Activated CD4-positive, alpha-beta memory T cell treated with anti-CD3 and anti-CD28 coated beads, Interleukin-2, amount 10 ng/mL, durations not matched to agents 7 days and 5 days (primary cell): Measurements from ENCODE around the gene LY6G6D. TPM values are rescaled to one million over a fixed set of nuclear protein-coding genes. Genes with fewer than 3 reads are reported as not detected.

ENCODE experiments used
- CTCF ChIA-PET: fragments of 350-600 bp; sonication (Branson Sonifier 250); formaldehyde crosslinking; loops from one replicate; lab custom pipeline; 2021; ENCODE audit warnings: antibody characterized with exemption, inconsistent platforms; lab: Charles Lee
- POLR2A ChIA-PET: fragments of 350-600 bp; sonication (Branson Sonifier 250); formaldehyde crosslinking; loops from one replicate; lab custom pipeline; 2021; ENCODE audit warnings: antibody characterized with exemption; lab: Charles Lee
- DNase-seq: peaks from one replicate; pipeline ENCODE4 v3.0.0-alpha.2; 2020
- H3K27ac Mint-ChIP-seq: one replicate; pipeline ENCODE4 v1.8.0; 2021; ENCODE audit warnings: mild to moderate bottlenecking, mixed read lengths
- H3K27me3 Mint-ChIP-seq: one replicate; pipeline ENCODE4 v1.8.0; 2021; ENCODE audit warnings: mixed read lengths
- H3K36me3 Mint-ChIP-seq: one replicate; pipeline ENCODE4 v1.8.0; 2021; ENCODE audit warnings: low read depth, mixed read lengths
- H3K4me1 Mint-ChIP-seq: one replicate; pipeline ENCODE4 v1.8.0; 2021; ENCODE audit warnings: mixed read lengths
- H3K4me3 Mint-ChIP-seq: one replicate; pipeline ENCODE4 v1.8.0; 2021; ENCODE audit warnings: mild to moderate bottlenecking, mixed read lengths
- H3K9me3 Mint-ChIP-seq: one replicate; pipeline ENCODE4 v1.8.0; 2021; ENCODE audit warnings: mixed read lengths
- total RNA-seq, 2 experiments: library from RNA; stranded (reverse); gene quantifications; one replicate each; pipeline ENCODE4 v1.2.3, GENCODE V29; 2021

The LY6G6D gene
- total RNA-seq, 2 experiments from 2014 or later, result not detected

- POLR2A ChIA-PET, result interaction anchor here (1.0 kb wide), 2 partner anchors 8 to 30 kb away, joined by 3 to 4 read pairs; partner anchors contain the start of gene VARS1
- CTCF ChIA-PET, result interaction anchor here (1.0 to 1.3 kb wide), 2 partner anchors 24 to 27 kb away, joined by 3 read pairs; no protein-coding TSS in a partner anchor
These were observed 50.4 kb downstream of the LY6G6D start for GRCh38 chr6:31765559-31765909.

GRCh38 chr6:31765910-31766794 is 51.0 kb downstream of the LY6G6D start:
- POLR2A ChIA-PET, result interaction anchor here (0.8 to 1.1 kb wide), 4 partner anchors 9 to 63 kb away, joined by 3 to 4 read pairs (median 3); partner anchors contain the start of genes ABHD16A, CLIC1 and VARS1
- H3K4me1 Mint-ChIP-seq, result peaks cover 29% of the 10 kb centered on the region
- DNase-seq, result no peak
- no peaks in the 10 kb centered on the region for H3K27me3 Mint-ChIP-seq
- H3K27ac Mint-ChIP-seq, result no peak overlapping the region
- H3K9me3 Mint-ChIP-seq, result no peaks in the 10 kb centered on the region
- no peak overlapping the region for H3K4me3 Mint-ChIP-seq
- CTCF ChIA-PET, result interaction anchor here (1.0 to 1.3 kb wide), 2 partner anchors 25 to 28 kb away, joined by 3 read pairs; no protein-coding TSS in a partner anchor
- peaks cover 32% of the 10 kb centered on the region for H3K36me3 Mint-ChIP-seq

More at GRCh38 chr6:31765559-31765909, 50.4 kb downstream of the LY6G6D start:
- Mint-ChIP-seq H3K36me3 (peaks cover 38% of the 10 kb centered on the region), H3K9me3 (no peaks in the 10 kb centered on the region), H3K4me3 (no peak overlapping the region), H3K27ac (no peak overlapping the region), H3K27me3 (no peaks in the 10 kb centered on the region), H3K4me1 (peaks cover 24% of the 10 kb centered on the region)
- DNase-seq, result no peak

GRCh38 chr6:31767096-31767645 is 52.0 kb downstream of the LY6G6D start:
- CTCF ChIA-PET, result interaction anchor here (0.7 to 0.9 kb wide), 2 partner anchors 27 to 28 kb away, joined by 3 read pairs; partner anchors contain the start of gene MSH5
- Mint-ChIP-seq H3K9me3 (no peaks in the 10 kb centered on the region), H3K27ac (no peak overlapping the region), H3K27me3 (no peaks in the 10 kb centered on the region), H3K4me3 (no peak overlapping the region), H3K4me1 (peaks cover 36% of the 10 kb centered on the region), H3K36me3 (peaks cover 30% of the 10 kb centered on the region)
- no peak for DNase-seq
- POLR2A ChIA-PET, result interaction anchor here (0.5 to 1.1 kb wide), 2 partner anchors 26 to 30 kb away, joined by 3 read pairs; partner anchors contain the start of gene CLIC1

Other genes starting within 250 kb of the LY6G6D start
- 10 to 100 TPM; 60.8 to 62.9 TPM for gene MICB, start 217.2 kb upstream of the LY6G6D start, total RNA-seq
- not detected for gene MCCD1, start 186.4 kb upstream of the LY6G6D start, total RNA-seq
- gene DDX39B, start 173.3 kb upstream of the LY6G6D start, total RNA-seq, result 100 to 1,000 TPM; 427 to 434 TPM
- gene ATP6V1G2, start 168.7 kb upstream of the LY6G6D start, total RNA-seq, result 1 to 10 TPM; 2.7 to 3.8 TPM
- gene NFKBIL1, start 167.7 kb upstream of the LY6G6D start, total RNA-seq, result 10 to 100 TPM; 22.8 to 23.6 TPM
- gene LTA, start 143.1 kb upstream of the LY6G6D start, total RNA-seq, result 10 to 100 TPM; 37.2 to 38.4 TPM
- gene TNF, start 139.8 kb upstream of the LY6G6D start, total RNA-seq, result 100 to 1,000 TPM; 124 to 130 TPM
- 1,000 to 10,000 TPM; 1,185 to 1,194 TPM for gene LTB, start 132.9 kb upstream of the LY6G6D start, total RNA-seq
- 10 to 100 TPM; 69.8 to 74.5 TPM for gene LST1, start 129.1 kb upstream of the LY6G6D start, total RNA-seq
- 10 to 100 TPM; 76.4 to 78.3 TPM for gene NCR3, start 122.3 kb upstream of the LY6G6D start, total RNA-seq
- gene AIF1, start 100.1 kb upstream of the LY6G6D start, total RNA-seq, result 10 to 100 TPM; 11.3 to 11.7 TPM
- 100 to 1,000 TPM; 215 to 222 TPM for gene PRRC2A, start 94.6 kb upstream of the LY6G6D start, total RNA-seq
- 100 to 1,000 TPM; 275 to 282 TPM for gene BAG6, start 62.7 kb upstream of the LY6G6D start, total RNA-seq
- gene APOM, start 59.5 kb upstream of the LY6G6D start, total RNA-seq, result 1 to 10 TPM; 2.9 to 3.6 TPM
- gene C6orf47, start 54.6 kb upstream of the LY6G6D start, total RNA-seq, result 10 to 100 TPM; 26.4 to 26.7 TPM
- gene GPANK1, start 50.4 kb upstream of the LY6G6D start, total RNA-seq, result 10 to 100 TPM; 33.6 to 35.2 TPM
- 100 to 1,000 TPM; 199 to 212 TPM for gene CSNK2B, start 49.3 kb upstream of the LY6G6D start, total RNA-seq
- 10 to 100 TPM; 16.7 to 17.2 TPM for gene LY6G5B, start 45.4 kb upstream of the LY6G6D start, total RNA-seq
- gene LY6G5C, start 34.3 kb upstream of the LY6G6D start, total RNA-seq, result 1 to 10 TPM; 2.3 to 2.6 TPM
- gene ABHD16A, start 12.0 kb upstream of the LY6G6D start, total RNA-seq, result 10 to 100 TPM; 53.1 to 55.0 TPM
- not detected for gene LY6G6F, start 8.5 kb upstream of the LY6G6D start, total RNA-seq
- gene LY6G6C, start 6.4 kb downstream of the LY6G6D start, total RNA-seq, result not detected
- not detected for gene MPIG6B, start 8.0 kb downstream of the LY6G6D start, total RNA-seq
- gene DDAH2, start 14.0 kb downstream of the LY6G6D start, total RNA-seq, result 10 to 100 TPM; 22.1 to 23.9 TPM
- gene CLIC1, start 21.2 kb downstream of the LY6G6D start, total RNA-seq, result 100 to 1,000 TPM; 640 to 644 TPM
- gene MSH5, start 24.7 kb downstream of the LY6G6D start, total RNA-seq, result 10 to 100 TPM; 60.1 to 63.2 TPM
- gene SAPCD1, start 47.3 kb downstream of the LY6G6D start, total RNA-seq, result 10 to 100 TPM; 10.7 to 14.6 TPM
- 10 to 100 TPM; 11.0 to 12.2 TPM for gene VWA7, start 62.0 kb downstream of the LY6G6D start, total RNA-seq
- 10 to 100 TPM; 84.1 to 88.4 TPM for gene VARS1, start 80.4 kb downstream of the LY6G6D start, total RNA-seq
- 100 to 1,000 TPM; 100 to 108 TPM for gene LSM2, start 91.6 kb downstream of the LY6G6D start, total RNA-seq
- 1 to 10 TPM; 2.8 to 3.0 TPM for gene HSPA1L, start 99.9 kb downstream of the LY6G6D start, total RNA-seq
- gene HSPA1A, start 100.2 kb downstream of the LY6G6D start, total RNA-seq, result 100 to 1,000 TPM; 147 to 151 TPM
- gene HSPA1B, start 112.4 kb downstream of the LY6G6D start, total RNA-seq, result 10 to 100 TPM; 60.6 to 62.6 TPM
- gene NEU1, start 147.5 kb downstream of the LY6G6D start, total RNA-seq, result 10 to 100 TPM; 29.2 to 29.6 TPM
- under 1 TPM in 1 of 2 experiments, not detected in 1; 0.38 TPM for gene SLC44A4, start 163.6 kb downstream of the LY6G6D start, total RNA-seq
- 10 to 100 TPM; 57.0 to 58.4 TPM for gene EHMT2, start 182.3 kb downstream of the LY6G6D start, total RNA-seq
- gene ZBTB12, start 186.7 kb downstream of the LY6G6D start, total RNA-seq, result 1 to 10 TPM in 1 of 2 experiments, under 1 TPM in 1; 0.98 to 1.1 TPM
- gene C2, start 212.4 kb downstream of the LY6G6D start, total RNA-seq, result 1 to 10 TPM in 1 of 2 experiments, under 1 TPM in 1; 0.45 to 1.0 TPM
- under 1 TPM; 0.58 to 0.60 TPM for gene CFB, start 230.7 kb downstream of the LY6G6D start, total RNA-seq
- 10 to 100 TPM; 69.6 to 70.6 TPM for gene NELFE, start 243.6 kb downstream of the LY6G6D start, total RNA-seq
- gene SKIC2, start 243.8 kb downstream of the LY6G6D start, total RNA-seq, result 10 to 100 TPM; 69.4 to 74.2 TPM